ENCODE measurements around the gene ZBED1.

- TF ChIP-seq, protein P1, sequence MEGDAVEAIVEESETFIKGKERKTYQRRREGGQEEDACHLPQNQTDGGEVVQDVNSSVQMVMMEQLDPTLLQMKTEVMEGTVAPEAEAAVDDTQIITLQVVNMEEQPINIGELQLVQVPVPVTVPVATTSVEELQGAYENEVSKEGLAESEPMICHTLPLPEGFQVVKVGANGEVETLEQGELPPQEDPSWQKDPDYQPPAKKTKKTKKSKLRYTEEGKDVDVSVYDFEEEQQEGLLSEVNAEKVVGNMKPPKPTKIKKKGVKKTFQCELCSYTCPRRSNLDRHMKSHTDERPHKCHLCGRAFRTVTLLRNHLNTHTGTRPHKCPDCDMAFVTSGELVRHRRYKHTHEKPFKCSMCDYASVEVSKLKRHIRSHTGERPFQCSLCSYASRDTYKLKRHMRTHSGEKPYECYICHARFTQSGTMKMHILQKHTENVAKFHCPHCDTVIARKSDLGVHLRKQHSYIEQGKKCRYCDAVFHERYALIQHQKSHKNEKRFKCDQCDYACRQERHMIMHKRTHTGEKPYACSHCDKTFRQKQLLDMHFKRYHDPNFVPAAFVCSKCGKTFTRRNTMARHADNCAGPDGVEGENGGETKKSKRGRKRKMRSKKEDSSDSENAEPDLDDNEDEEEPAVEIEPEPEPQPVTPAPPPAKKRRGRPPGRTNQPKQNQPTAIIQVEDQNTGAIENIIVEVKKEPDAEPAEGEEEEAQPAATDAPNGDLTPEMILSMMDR (conservative IDR thresholded peaks at IDR 0.05), result no peak
- no peak for TF ChIP-seq ZFX (IDR thresholded peaks at IDR 0.05)
These were observed 40.8 kb upstream of the ZBED1 start for GRCh38 chrX:2541603-2542002.
